ENCODE data around the gene NPBWR2.

Gene NPBWR2

GRCh38 chr20:64081624-64081964 is 25.8 kb downstream of the NPBWR2 start:
- Histone ChIP-seq H3K36me3 (replicated peaks; ENCODE audit: insufficient read depth, low read length) (no peaks in the 10 kb centered on the region), H3K79me2 (ENCODE audit: low read length) (no peaks in the 10 kb centered on the region), H3F3A (ENCODE audit: insufficient read depth, low read length) (peaks cover 26% of the 10 kb centered on the region), H4K20me1 (ENCODE audit: insufficient read depth, low read length) (no peaks in the 10 kb centered on the region), H3K27me3 (replicated peaks; ENCODE audit: insufficient read depth, low read length) (peaks cover 58% of the 10 kb centered on the region), H2AFZ (ENCODE audit: low read length) (no peak overlapping the region), H3K4me1 (ENCODE audit: low read length) (peaks cover 17% of the 10 kb centered on the region), H3K9me3 (replicated peaks; ENCODE audit: insufficient read depth, low read length) (no peaks in the 10 kb centered on the region), H3K4me2 (ENCODE audit: low read depth, low read length) (no peak overlapping the region), H3K9ac (ENCODE audit: low read length) (no peak overlapping the region), H3K27ac (ENCODE audit: low read length) (no peak overlapping the region), H3K9me2 (replicated peaks; ENCODE audit: insufficient read depth, low read length) (no peaks in the 10 kb centered on the region), H3K4me3 (ENCODE audit: low read length) (no peak overlapping the region)
- TF ChIP-seq EZH2phosphoT487 (IDR thresholded peaks at IDR 0.05; ENCODE audit: low read length) (no peak), CTCF (IDR thresholded peaks at IDR 0.05; ENCODE audit: low read length) (no peak), EZH2 (optimal IDR thresholded peaks at IDR 0.05; ENCODE audit: low read depth, low read length) (no peak)
- DNase-seq, result no peak

GRCh38 chr20:64080813-64081623 is 26.3 kb downstream of the NPBWR2 start:
- Histone ChIP-seq H3K27me3 (replicated peaks; ENCODE audit: insufficient read depth, low read length) (peaks cover 52% of the 10 kb centered on the region), H3K79me2 (ENCODE audit: low read length) (no peaks in the 10 kb centered on the region), H3K27ac (ENCODE audit: low read length) (no peak overlapping the region), H3K9me2 (replicated peaks; ENCODE audit: insufficient read depth, low read length) (no peaks in the 10 kb centered on the region), H3K9ac (ENCODE audit: low read length) (no peak overlapping the region), H4K20me1 (ENCODE audit: insufficient read depth, low read length) (no peaks in the 10 kb centered on the region), H3K4me3 (ENCODE audit: low read length) (no peak overlapping the region), H3K4me2 (ENCODE audit: low read depth, low read length) (no peak overlapping the region), H2AFZ (ENCODE audit: low read length) (no peak overlapping the region), H3K4me1 (ENCODE audit: low read length) (peaks cover 17% of the 10 kb centered on the region), H3K9me3 (replicated peaks; ENCODE audit: insufficient read depth, low read length) (no peaks in the 10 kb centered on the region), H3K36me3 (replicated peaks; ENCODE audit: insufficient read depth, low read length) (no peaks in the 10 kb centered on the region), H3F3A (ENCODE audit: insufficient read depth, low read length) (peaks cover 26% of the 10 kb centered on the region)
- peak; percentile 2 for DNase-seq
- TF ChIP-seq EZH2 (optimal IDR thresholded peaks at IDR 0.05; ENCODE audit: low read depth, low read length), result no peak

GRCh38 chr20:64080013-64080812 is 27.2 kb downstream of the NPBWR2 start, which contains the start of gene OPRL1:
TSS of gene OPRL1 (plus strand) at chr20:64080082. CDS start at chr20:64092721, 12,639 bp downstream.
- no peaks in the 10 kb centered on the region for H3K9me3 ChIP-seq (replicated peaks; ENCODE audit: insufficient read depth, low read length)
- no peaks in the 10 kb centered on the region for H4K20me1 ChIP-seq (ENCODE audit: insufficient read depth, low read length)
- peak within 1 kb of the TSS; percentile 94 for H3K4me3 ChIP-seq (ENCODE audit: low read length)
- no peaks in the 10 kb centered on the region for H3K79me2 ChIP-seq (ENCODE audit: low read length)
- peaks cover 17% of the 10 kb centered on the region for H3K4me1 ChIP-seq (ENCODE audit: low read length)
- H3K9ac ChIP-seq (ENCODE audit: low read length), result peak within 1 kb of the TSS; percentile 76
- H3K9me2 ChIP-seq (replicated peaks; ENCODE audit: insufficient read depth, low read length), result no peaks in the 10 kb centered on the region
- peak within 1 kb of the TSS; percentile 77 for H2AFZ ChIP-seq (ENCODE audit: low read length)
- H3F3A ChIP-seq (ENCODE audit: insufficient read depth, low read length), result peaks cover 26% of the 10 kb centered on the region
- H3K4me2 ChIP-seq (ENCODE audit: low read depth, low read length), result peak within 1 kb of the TSS; percentile 98
- no peak within 1 kb of the TSS for H3K27ac ChIP-seq (ENCODE audit: low read length)
- TF ChIP-seq EZH2phosphoT487 (IDR thresholded peaks at IDR 0.05; ENCODE audit: low read length), result no peak
- TF ChIP-seq EZH2 (optimal IDR thresholded peaks at IDR 0.05; ENCODE audit: low read depth, low read length), result no peak
- no peak for TF ChIP-seq CTCF (IDR thresholded peaks at IDR 0.05; ENCODE audit: low read length)
- no peak for DNase-seq
- no peaks in the 10 kb centered on the region for H3K36me3 ChIP-seq (replicated peaks; ENCODE audit: insufficient read depth, low read length)
- peaks cover 44% of the 10 kb centered on the region for H3K27me3 ChIP-seq (replicated peaks; ENCODE audit: insufficient read depth, low read length)

All from MM.1S (cell line).